CD4-positive, alpha-beta T cell treated with Interleukin-1 beta for 1 hour (primary cell): Measurements from ENCODE around the gene RCBTB2.
"Not testable (repeated sequence)": the region's sequence is repeated elsewhere in the genome, so short reads cannot be mapped to it uniquely, and the experiment has no call there.

ENCODE experiments used
- DNase-seq, 2 donors: peaks; one replicate each; pipeline ENCODE4 v3.0.0-alpha.2; 2020 to 2022

RCBTB2 gene

GRCh38 chr13:48532506-48533499 is at the start of gene RCBTB2:
RCBTB2 (minus strand) TSS chr13:48533080; CDS start chr13:48521939, 11,141 bp downstream.
- peak; percentile 98 to 100 for DNase-seq

DNA sequence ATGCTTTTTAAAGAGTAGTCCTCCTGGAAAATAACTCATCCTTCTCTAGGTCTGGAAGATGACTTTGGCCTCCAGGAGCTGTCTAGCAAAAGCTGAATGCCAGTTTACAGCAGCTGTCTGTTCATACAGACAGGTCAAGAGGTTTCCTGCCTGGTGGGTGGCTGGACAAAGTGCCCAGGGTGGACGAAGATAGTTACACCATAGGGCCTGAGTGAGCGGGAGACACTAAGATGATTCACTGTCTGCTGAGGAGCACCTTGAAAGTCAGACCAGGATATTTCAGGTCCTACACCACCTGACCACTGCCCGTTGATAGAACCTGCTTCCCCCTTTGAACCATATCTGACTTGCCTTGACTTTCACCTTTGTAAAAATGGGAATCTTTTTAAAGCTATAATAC is 49.2 kb upstream of the RCBTB2 start:
- DNase-seq, result no peak

- DNase-seq, result no peak
Observed at GRCh38 chr13:48580896-48581295, 48.0 kb upstream of the RCBTB2 start.

DNA sequence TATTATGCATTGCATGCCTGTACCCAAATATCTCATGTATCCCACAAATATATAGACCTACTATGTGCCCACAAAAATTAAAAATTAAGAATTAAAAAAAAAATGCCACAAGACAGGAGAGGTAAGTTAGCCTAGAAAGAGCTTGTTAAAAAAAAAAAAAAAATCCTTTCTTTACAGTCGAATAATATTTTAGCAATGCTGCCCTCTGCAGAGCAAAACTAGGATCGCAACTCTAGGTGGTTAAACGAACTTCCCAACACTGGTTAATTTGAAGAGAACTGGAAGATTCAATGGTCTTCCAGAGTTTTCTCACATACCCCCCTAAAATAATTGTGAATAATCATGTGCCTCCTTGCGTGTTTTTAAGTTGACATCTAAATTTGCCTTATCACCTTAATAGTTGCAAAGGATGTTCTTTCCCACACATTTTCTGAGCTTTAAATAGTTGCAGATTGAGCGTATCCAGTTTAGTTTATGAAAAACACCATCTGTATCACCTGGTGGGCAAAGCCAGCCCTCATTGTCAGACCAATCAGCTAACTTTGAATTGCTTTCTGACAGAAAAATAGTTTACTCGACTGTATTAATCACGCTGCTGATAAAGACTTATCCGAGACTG is 47.4 kb upstream of the RCBTB2 start:
- DNase-seq, result peak; percentile 62 to 81

- DNase-seq, result not testable (repeated sequence)
Observed at GRCh38 chr13:48579919-48580180, 47.0 kb upstream of the RCBTB2 start.

- peak in 1 of 2 donors; percentile 28 for DNase-seq
Observed at GRCh38 chr13:48579165-48579918, 46.5 kb upstream of the RCBTB2 start.

DNA sequence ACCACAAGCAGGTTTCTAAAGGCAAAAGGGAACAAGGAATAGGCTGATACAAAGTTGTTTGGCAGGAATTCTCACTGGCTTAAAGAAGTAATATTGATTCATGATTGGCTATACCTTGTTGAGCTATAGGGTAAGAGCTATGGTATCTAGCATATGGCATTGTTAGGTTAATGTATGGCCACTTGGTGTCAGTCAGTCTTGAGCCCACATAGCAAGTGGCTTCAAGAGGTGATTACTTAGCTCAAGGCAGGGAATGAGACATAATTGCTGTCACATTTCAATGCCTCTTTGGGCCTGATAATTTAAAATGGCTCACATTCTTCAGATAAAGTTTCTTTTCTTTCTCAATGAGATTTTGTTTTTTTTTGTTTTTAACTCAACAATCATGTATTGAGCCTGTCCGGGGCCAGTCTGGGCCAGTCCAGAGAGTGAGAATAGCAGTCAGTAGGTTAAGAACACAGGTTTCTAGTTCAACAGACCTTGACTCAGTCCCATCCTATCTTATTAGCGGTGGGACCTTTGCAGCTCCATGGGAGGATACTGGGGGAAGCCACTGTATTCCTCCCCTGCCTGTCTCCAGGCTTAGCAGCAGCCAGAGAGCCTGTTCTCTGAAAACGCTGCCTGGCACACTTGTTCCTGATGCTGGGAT is 45.8 kb upstream of the RCBTB2 start:
- DNase-seq, result no peak

GRCh38 chr13:48576448-48577010 is 43.6 kb upstream of the RCBTB2 start:
- DNase-seq, result no peak

DNA sequence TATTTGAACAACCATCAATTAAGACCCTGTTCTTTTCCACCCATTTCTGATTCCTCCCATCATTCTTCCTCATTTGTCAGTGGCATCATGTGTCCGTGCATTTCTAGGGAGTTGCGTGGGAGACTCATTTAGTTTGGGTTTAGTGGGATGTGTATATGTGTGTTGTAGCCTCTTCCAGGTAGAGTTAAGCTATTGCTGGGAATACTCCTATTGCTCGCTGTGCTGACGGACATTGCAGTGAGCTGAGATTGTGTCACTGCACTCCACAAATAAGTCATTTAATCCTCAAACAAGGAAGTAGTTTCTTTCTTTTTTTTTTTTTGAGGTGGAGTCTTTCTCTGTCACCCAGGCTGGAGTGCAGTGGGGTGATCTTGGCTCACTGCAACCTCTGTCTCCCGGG is 42.2 kb upstream of the RCBTB2 start:
- no peak for DNase-seq

- DNase-seq, result no peak
Observed at GRCh38 chr13:48574041-48574796, 41.3 kb upstream of the RCBTB2 start.

DNA sequence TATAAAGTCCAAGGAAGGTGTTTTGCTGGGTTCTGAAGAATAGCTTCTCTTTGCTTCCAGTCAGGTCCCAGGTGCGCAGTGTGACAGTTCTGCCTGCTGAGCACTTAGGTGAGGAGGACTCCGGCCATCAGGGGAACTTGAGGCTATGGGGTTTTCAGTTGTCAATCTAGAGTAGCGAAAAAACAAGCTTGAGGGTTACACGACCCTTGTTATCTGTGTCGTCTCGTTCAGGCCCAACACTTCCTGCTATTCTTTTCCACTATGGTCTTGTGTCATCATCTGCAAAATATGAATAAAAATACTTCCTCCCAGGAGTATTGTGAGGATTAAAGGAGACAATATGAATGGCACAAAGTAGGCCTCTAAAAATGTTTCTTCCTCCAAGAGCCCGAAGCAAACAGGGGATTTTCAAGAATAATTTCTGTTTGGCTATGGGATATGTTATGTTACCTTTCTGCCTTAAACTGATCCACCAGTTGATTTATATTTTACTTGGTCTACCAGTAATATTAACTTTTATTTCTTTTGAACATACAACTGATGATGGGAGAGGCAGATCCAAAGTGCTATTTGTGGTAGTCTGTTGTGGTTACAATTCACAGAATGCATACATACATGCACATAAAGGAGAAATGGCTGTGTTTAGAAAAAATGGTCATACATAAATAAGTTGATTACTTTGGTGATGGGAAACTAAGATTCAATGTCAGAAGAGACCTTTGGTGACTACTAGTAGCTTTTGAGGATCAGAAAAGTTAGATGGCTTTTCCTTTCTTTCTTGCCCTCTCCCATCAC is 40.5 kb upstream of the RCBTB2 start:
- no peak for DNase-seq

DNA sequence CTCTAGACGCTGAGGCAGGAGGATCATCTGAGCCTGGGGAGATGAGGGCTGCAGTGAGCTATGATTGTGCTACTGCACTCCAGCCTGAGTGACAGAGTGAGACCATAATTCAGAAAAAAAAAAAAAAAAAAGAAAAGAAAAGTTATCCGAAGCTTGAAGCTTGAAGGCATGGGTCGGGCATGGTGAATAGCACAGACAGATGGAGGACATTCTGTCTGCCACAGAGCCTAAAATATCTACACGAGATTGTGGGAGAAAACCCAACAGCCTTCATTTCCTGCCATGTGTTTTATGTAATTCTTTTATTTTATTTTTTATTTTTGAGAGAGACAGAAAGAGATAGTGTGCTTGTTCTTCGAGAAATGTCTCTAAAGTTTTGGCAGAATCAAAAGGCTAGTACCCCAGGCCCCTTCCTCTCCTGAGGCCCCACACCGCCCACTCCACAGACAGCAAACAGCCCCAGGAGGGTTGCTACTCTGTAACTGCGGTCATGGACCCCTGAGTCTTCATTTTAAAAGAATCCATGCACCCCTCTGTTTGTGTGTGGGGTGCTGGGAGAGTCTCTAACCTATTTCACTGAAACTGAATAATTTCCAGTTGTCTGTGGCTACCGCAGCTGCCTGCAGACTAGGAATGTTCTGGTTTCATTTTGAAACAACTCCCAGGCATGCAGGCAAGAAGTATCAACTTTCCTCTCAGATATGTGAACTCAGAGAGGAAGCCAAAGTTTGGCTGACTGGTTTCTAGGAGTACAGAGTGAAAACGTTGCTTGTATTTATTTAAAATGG is 38.4 kb upstream of the RCBTB2 start:
- DNase-seq, result no peak

- DNase-seq, result no peak
Observed at GRCh38 chr13:48570216-48570828, 37.4 kb upstream of the RCBTB2 start.

DNA sequence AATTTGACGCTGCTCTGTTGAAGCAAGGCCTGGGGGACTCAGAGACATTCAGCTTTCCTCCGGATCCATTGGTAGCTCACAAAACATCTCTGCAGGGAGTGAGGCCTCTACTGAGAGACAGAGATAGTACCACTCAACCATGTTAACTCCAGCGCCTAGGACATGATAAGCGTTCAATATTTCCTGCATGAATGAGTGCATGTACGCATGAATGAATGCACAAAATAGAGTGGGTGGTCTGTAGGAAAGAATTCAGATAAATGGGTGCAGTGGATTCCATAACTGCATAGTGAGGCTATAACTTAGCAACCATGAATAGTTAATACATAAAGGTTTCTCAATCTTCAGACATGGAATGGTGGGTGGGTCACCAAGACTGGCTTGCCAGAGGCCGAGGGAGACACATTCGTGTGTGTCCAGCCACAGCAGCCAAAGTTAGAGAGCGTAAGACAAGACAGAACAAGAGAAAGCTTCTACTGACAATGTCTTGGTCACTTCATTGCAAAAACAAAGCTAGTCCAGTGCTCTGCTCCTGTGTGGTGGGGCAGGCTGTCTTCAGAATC is 36.3 kb upstream of the RCBTB2 start:
- DNase-seq, result no peak

DNA sequence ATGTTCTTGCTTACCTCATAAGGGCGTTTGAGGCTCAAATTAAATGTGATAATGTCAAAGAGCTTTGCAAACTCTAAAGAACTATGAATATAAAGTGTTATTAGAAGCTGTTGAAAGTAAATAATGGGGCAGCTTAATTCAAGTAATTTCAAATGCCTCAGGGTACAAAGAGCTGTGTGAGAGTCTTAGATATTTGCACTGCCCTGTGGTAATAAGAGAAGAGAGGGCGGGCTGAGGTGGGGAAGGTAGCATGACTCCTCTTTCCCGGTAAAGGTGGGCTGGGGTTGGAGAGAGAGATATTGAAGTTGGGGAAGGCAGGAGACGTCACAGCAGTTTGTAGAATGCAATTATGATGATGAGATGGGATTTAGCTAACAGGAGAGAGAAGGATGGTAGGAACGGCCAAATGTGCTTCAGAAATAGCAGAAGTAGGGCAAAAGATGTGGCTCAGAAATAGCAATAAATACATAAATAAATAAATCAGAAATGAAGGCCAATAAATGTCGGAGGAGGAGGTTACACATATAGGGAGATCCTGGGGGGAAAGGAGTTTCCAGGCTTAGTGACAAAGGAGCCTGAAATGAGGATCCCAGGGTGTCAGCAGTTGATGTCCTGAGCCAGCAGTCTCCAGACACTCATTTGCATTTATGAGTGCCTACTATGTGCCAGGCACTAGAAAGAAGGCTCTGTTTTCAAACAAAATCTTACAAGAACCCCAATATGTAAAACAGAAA is 35.7 kb upstream of the RCBTB2 start:
- no peak for DNase-seq

GRCh38 chr13:48567515-48568369 is 34.9 kb upstream of the RCBTB2 start:
- no peak for DNase-seq

DNA sequence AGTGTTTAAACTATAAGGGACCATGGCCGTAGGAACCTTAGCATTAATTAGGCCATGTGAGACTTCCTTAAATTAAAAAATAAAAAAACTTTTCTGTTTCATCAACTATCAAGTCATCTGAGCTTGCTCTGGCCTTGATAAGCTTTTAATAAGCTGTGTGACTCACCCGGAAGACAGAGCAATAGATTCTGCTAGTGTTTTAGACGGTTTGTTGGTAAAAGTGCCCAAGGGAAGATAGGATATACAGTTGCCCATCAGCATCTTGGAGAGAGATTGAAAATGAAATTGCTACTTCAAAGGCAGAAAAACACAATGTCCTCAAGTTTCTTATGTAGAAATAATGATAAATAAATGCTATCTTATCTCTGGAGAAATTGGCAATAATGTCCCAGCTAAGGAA is 31.2 kb upstream of the RCBTB2 start:
- no peak for DNase-seq

GRCh38 chr13:48563626-48564025 is 30.7 kb upstream of the RCBTB2 start:
- DNase-seq, result no peak
